Measurements from ENCODE around the gene ARFRP1. TPM values are rescaled to one million over a fixed set of nuclear protein-coding genes. Genes with fewer than 3 reads are reported as not detected.

The ARFRP1 gene
- total RNA-seq, 1 donor from 2014 or later: 66.0 TPM

DNA sequence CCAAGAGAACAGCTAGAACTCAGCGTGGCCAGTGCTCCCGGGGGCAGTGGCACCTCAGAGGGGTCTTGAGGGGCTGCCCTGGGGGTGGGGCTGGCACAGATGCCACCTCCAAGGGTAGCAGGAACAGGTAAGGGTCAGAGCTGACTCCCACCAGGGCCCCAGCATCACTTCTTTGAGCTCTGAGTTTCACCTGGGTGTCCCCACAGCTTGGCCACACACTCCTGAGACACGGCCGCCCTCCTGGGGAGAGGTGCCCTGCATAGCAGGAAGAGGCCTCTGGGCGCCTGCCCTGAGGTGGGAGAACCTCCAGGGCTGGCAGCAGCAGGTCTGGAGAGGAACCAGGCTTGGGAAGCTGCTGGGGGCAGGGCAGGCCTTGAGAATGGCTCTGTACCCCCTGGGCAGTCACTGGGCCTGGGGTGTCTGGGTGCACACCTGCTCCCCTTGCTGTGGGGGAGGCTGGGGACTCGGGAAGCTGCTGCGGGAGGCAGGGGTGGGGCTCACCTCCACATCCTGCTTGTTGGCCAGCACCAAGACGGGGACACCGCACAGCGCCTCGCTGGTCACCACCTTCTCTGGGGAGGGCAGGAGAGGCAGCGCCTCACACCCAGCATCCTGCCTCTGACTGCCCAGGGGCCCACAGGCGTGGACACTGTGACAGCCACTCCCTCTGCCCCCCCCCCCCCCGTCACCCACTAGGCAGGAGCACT is 6.3 kb downstream of the ARFRP1 start:
- H3K9me3 Mint-ChIP-seq: no peaks in the 10 kb centered on the region
- H3K36me3 Mint-ChIP-seq (ENCODE audit: low read depth): peaks cover 29% of the 10 kb centered on the region
- no peak overlapping the region for H3K27ac Mint-ChIP-seq
- intact Hi-C loops (cut with micrococcal nuclease): no loop called here
- CTCF ChIA-PET: no interaction called here
- POLR2A ChIA-PET: interaction anchor here (0.5 to 0.6 kb wide), 2 partner anchors 26 to 180 kb away, joined by 3 read pairs; no protein-coding TSS in a partner anchor
- no peak overlapping the region for H3K4me3 Mint-ChIP-seq
- TF ChIP-seq, protein P1, sequence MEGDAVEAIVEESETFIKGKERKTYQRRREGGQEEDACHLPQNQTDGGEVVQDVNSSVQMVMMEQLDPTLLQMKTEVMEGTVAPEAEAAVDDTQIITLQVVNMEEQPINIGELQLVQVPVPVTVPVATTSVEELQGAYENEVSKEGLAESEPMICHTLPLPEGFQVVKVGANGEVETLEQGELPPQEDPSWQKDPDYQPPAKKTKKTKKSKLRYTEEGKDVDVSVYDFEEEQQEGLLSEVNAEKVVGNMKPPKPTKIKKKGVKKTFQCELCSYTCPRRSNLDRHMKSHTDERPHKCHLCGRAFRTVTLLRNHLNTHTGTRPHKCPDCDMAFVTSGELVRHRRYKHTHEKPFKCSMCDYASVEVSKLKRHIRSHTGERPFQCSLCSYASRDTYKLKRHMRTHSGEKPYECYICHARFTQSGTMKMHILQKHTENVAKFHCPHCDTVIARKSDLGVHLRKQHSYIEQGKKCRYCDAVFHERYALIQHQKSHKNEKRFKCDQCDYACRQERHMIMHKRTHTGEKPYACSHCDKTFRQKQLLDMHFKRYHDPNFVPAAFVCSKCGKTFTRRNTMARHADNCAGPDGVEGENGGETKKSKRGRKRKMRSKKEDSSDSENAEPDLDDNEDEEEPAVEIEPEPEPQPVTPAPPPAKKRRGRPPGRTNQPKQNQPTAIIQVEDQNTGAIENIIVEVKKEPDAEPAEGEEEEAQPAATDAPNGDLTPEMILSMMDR (IDR thresholded peaks at IDR 0.05): no peak
- DNase-seq (no peak), ATAC-seq (ENCODE audit: low read depth) (no peak)
- H3K27me3 Mint-ChIP-seq: no peaks in the 10 kb centered on the region
- peaks cover 24% of the 10 kb centered on the region for H3K4me1 Mint-ChIP-seq

DNA sequence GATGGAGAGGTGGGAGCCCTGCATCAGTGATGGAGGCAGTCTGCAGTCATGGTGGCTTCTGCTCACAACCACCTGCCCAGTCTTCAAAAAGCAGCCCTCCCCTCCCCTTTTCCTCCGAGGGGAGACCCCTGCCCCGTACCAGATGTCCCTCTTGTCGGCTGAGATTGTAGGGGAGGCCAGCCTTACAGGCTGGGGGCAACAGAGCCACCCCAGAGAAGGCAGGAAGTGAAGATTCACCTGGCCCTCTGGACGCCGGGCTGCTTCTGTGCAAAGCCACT is 6.8 kb downstream of the ARFRP1 start:
- no peaks in the 10 kb centered on the region for H3K27me3 Mint-ChIP-seq
- H3K4me1 Mint-ChIP-seq: peaks cover 26% of the 10 kb centered on the region
- no peak overlapping the region for H3K4me3 Mint-ChIP-seq
- ATAC-seq (ENCODE audit: low read depth) (no peak), DNase-seq (no peak)
- H3K9me3 Mint-ChIP-seq: no peaks in the 10 kb centered on the region
- H3K27ac Mint-ChIP-seq: no peak overlapping the region
- ChIA-PET CTCF (no interaction called here), POLR2A (no interaction called here)
- TF ChIP-seq, protein P1 (IDR thresholded peaks at IDR 0.05): no peak
- intact Hi-C loops (cut with micrococcal nuclease): no loop called here
- peaks cover 25% of the 10 kb centered on the region for H3K36me3 Mint-ChIP-seq (ENCODE audit: low read depth)

DNA sequence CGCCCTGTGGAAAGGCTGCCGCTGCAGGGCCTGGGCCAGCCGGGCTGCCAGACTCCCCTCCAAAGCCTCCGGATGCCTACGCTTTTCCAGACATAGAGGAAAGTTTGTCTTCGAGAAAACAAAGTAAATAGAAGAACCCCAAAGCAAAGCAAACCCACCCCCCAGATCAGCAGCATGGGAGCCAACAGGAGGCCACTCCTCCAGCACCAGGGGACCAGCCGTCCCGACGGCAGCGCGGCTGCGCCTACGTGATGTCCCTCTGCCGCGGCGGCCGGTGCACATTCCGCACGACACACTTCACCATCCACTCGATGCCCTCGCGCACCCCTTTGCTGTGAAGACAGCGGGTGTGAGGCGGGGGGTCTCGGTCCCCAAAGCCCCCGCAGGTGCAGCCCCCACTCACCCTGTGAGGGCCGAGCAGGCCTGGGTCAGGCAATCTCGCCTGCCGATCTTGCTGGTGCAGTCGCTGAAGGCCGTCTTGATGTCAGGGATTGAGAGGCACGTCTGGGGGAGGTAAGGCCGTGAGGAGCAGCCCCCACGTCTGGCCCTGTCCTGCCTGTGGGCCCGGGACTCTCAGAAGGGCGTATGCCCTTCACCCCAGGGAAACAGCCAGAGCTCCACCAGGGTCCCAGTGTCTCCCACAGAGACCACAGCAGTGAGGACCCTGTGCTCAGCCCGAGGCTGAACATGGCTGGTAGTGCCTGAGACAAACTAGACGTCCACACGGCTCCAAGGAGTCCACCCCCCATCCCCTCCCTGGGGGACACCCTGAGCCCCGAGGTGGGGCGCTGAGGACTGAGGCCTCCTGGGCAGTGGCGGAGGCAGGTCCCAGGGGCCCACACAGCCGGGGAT is 7.4 kb downstream of the ARFRP1 start:
- ATAC-seq (ENCODE audit: low read depth) (no peak), DNase-seq (no peak)
- ChIA-PET POLR2A (no interaction called here), CTCF (no interaction called here)
- intact Hi-C loops (cut with micrococcal nuclease): no loop called here
- Mint-ChIP-seq H3K27ac (no peak overlapping the region), H3K27me3 (no peaks in the 10 kb centered on the region), H3K4me1 (peaks cover 23% of the 10 kb centered on the region), H3K9me3 (no peaks in the 10 kb centered on the region), H3K36me3 (ENCODE audit: low read depth) (peaks cover 19% of the 10 kb centered on the region), H3K4me3 (no peak overlapping the region)
- TF ChIP-seq, protein P1 (IDR thresholded peaks at IDR 0.05): no peak

DNA sequence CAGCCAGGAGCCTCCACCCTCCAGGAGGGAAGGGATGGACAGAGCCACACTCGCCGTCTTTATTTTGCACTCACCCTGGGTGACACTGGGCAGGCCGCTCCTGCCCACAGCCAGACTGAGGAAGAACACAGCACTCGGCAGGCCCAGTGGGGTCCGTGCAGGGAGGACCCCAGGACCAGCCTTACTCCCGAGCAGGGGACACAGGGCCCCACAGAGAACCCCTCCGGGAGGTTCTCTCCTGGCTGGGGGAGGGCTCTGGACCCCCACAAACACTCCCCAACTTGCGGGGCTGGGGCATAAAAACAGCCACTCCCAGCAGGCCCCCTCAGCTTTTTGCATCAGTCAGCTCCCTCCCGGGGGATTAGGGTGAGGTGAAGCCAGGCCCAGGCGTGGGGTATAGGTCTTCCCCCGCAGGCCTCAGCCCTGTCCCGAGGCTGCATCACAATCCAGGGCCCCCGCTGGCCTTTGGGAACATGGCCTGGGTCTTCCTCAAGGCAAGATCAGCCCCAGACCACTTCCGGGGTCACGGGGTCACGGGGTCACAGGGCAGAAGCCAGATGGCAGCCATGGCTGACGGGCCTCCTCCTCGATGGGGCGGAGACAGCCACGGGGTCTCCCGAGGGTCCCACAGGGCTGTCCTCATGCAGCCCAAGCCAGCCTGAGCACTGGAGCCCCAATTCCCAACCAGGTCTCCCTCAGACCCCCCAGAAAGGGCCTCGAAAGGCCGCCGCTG is 8.1 kb downstream of the ARFRP1 start:
- H3K9me3 Mint-ChIP-seq: no peaks in the 10 kb centered on the region
- TF ChIP-seq, protein P1 (IDR thresholded peaks at IDR 0.05): no peak
- CTCF ChIA-PET: no interaction called here
- ATAC-seq (ENCODE audit: low read depth) (no peak), DNase-seq (no peak)
- POLR2A ChIA-PET: interaction anchor here (0.7 to 2.6 kb wide), 2 partner anchors 8 to 18 kb away, joined by 3 to 12 read pairs; partner anchors contain the start of genes ARFRP1 and ZGPAT
- no peaks in the 10 kb centered on the region for H3K27me3 Mint-ChIP-seq
- H3K36me3 Mint-ChIP-seq (ENCODE audit: low read depth): peaks cover 11% of the 10 kb centered on the region
- no peak overlapping the region for H3K27ac Mint-ChIP-seq
- intact Hi-C loops (cut with micrococcal nuclease): loop anchor here (5.0 kb wide), 1 partner anchor 38 kb away; the partner anchor contains the start of genes LIME1 and SLC2A4RG
- no peak overlapping the region for H3K4me3 Mint-ChIP-seq
- H3K4me1 Mint-ChIP-seq: peaks cover 20% of the 10 kb centered on the region
